PC-3 (cell line): Measurements from ENCODE around the gene PLEKHO2. TPM values are rescaled to one million over a fixed set of nuclear protein-coding genes. Genes with fewer than 3 reads are reported as not detected.

Experiments used
- ATAC-seq: fragments of 200-7000 bp; cut with Tn5 transposase; 2 replicates; pipeline ENCODE4 v1.9.1; 2020; ENCODE audit warnings: mild to moderate bottlenecking, moderate library complexity
- BruUV-seq: library from RNA; stranded (reverse); fragments of 400-500 nt; replicated peaks from 2 replicates; lab custom pipeline; 2021; lab: Mats Ljungman, UMichigan
- CTCF ChIA-PET: fragments of 300-600 bp; sonication (Branson Sonifier 250); formaldehyde crosslinking; loops from one replicate; lab custom pipeline; 2022; ENCODE audit warnings: antibody characterized with exemption; lab: Charles Lee
- POLR2A ChIA-PET: fragments of 300-600 bp; sonication (Branson Sonifier 250); formaldehyde crosslinking; loops from one replicate; lab custom pipeline; 2022; ENCODE audit warnings: antibody characterized with exemption; ENCODE audit not compliant: unreplicated experiment; lab: Charles Lee
- DNase-seq: peaks from one replicate; pipeline ENCODE4 v3.0.0-alpha.2; 2015
- H2AFZ ChIP-seq: fragments of 300-600 bp; sonication (generic); 2 replicates; pipeline ENCODE4 v1.6.0; 2016; ENCODE audit warnings: antibody characterized with exemption, low read length
- H3F3A ChIP-seq: fragments of 300-600 bp; sonication (generic); one replicate; pipeline ENCODE4 v1.6.0; 2017; ENCODE audit warnings: antibody characterized with exemption, low read length, control low read depth, mild to moderate bottlenecking; ENCODE audit not compliant: unreplicated experiment
- H3K27ac ChIP-seq: fragments of 300-600 bp; sonication (generic); 2 replicates; pipeline ENCODE4 v1.5.1; 2016; ENCODE audit warnings: mild to moderate bottlenecking, low read length
- H3K27me3 ChIP-seq: fragments of 300-600 bp; sonication (generic); 2 replicates; pipeline ENCODE4 v1.6.1; 2016; ENCODE audit warnings: low read length, mixed read lengths
- H3K36me3 ChIP-seq: fragments of 300-600 bp; sonication (generic); 2 replicates; pipeline ENCODE4 v1.6.1; 2016; ENCODE audit warnings: low read depth, mixed run types, low read length, mixed read lengths
- H3K4me1 ChIP-seq: fragments of 300-600 bp; sonication (generic); 2 replicates; pipeline ENCODE4 v1.5.1; 2016; ENCODE audit warnings: low read length; ENCODE audit not compliant: insufficient read depth
- H3K4me2 ChIP-seq: fragments of 300-600 bp; sonication (generic); 2 replicates; pipeline ENCODE4 v1.6.0; 2016; ENCODE audit warnings: low read length
- H3K4me3 ChIP-seq: fragments of 300-600 bp; sonication (generic); 2 replicates; pipeline ENCODE4 v1.5.1; 2016; ENCODE audit warnings: mild to moderate bottlenecking, low read length, mixed read lengths
- H3K79me2 ChIP-seq: fragments of 300-600 bp; sonication (generic); 2 replicates; pipeline ENCODE4 v1.6.1; 2017; ENCODE audit warnings: low read length, mixed read lengths
- H3K9ac ChIP-seq: fragments of 300-600 bp; sonication (generic); 2 replicates; pipeline ENCODE4 v1.6.0; 2016; ENCODE audit warnings: mild to moderate bottlenecking, low read length
- H3K9me2 ChIP-seq: fragments of 300-600 bp; sonication (generic); replicated peaks from 2 replicates; pipeline ENCODE4 v1.6.1; 2016; ENCODE audit warnings: mixed run types, low read length, mixed read lengths
- H3K9me3 ChIP-seq: fragments of 300-600 bp; sonication (generic); 2 replicates; pipeline ENCODE4 v1.6.1; 2016; ENCODE audit warnings: low read length, mixed read lengths
- H4K20me1 ChIP-seq: fragments of 300-600 bp; sonication (generic); 2 replicates; pipeline ENCODE4 v1.6.1; 2016; ENCODE audit warnings: low read length, mixed read lengths
- CTCF ChIP-seq: fragments of 300-600 bp; sonication (generic); conservative IDR thresholded peaks from 2 replicates; pipeline ENCODE4 v1.5.1; 2017; ENCODE audit warnings: antibody characterized with exemption, low read depth, mild to moderate bottlenecking, low read length
- EZH2 ChIP-seq: fragments of 300-600 bp; sonication (generic); IDR thresholded peaks from one replicate; pipeline ENCODE4 v1.6.1; 2017; ENCODE audit warnings: antibody characterized with exemption, mild to moderate bottlenecking, low read length; ENCODE audit not compliant: unreplicated experiment
- EZH2phosphoT487 ChIP-seq: fragments of 300-600 bp; sonication (generic); IDR thresholded peaks from 2 replicates; pipeline ENCODE4 v1.6.1; 2018; ENCODE audit warnings: mild to moderate bottlenecking, antibody characterized with exemption, low read length, borderline replicate concordance
- intact Hi-C: fragments of 100-400 bp; cut with micrococcal nuclease; formaldehyde crosslinking; loops from 2 replicates; pipeline ENCODE4 v1.9.0; 2023
- total RNA-seq: library from RNA; depleted of rRNA; stranded (reverse); fragments of >200 nt; gene quantifications from 2 replicates; pipeline ENCODE4 v1.2.3, GENCODE V29; 2014

Gene PLEKHO2
- total RNA-seq, 1 experiment from 2014 or later, result 4.3 TPM

GRCh38 chr15:64847016-64847415 lies 5.3 kb downstream of the PLEKHO2 start:
- H3K79me2 ChIP-seq, result no peaks in the 10 kb centered on the region; the same call in 1 of the 2 replicates
- ATAC-seq (no peak), DNase-seq (no peak)
- no peak overlapping the region for H3K4me3 ChIP-seq
- no peak for TF ChIP-seq EZH2
- TF ChIP-seq EZH2phosphoT487, result no peak
- no peak for TF ChIP-seq CTCF
- no TSS peak for BruUV-seq
- H3K9me3 ChIP-seq, result no peaks in the 10 kb centered on the region
- POLR2A ChIA-PET, result no interaction called here
- H3K4me1 ChIP-seq, result peaks cover 9% of the 10 kb centered on the region; the same call in 1 of the 2 replicates
- no peaks in the 10 kb centered on the region for H3K27me3 ChIP-seq
- no peak overlapping the region for H3K27ac ChIP-seq
- no peaks in the 10 kb centered on the region for H3K9me2 ChIP-seq
- no peak overlapping the region for H3K9ac ChIP-seq
- CTCF ChIA-PET, result no interaction called here
- H4K20me1 ChIP-seq, result no peaks in the 10 kb centered on the region
- H3K4me2 ChIP-seq, result no peak overlapping the region
- H3F3A ChIP-seq, result no peaks in the 10 kb centered on the region
- intact Hi-C loops, result no loop called here
- H2AFZ ChIP-seq, result no peak overlapping the region
- no peaks in the 10 kb centered on the region for H3K36me3 ChIP-seq

DNA sequence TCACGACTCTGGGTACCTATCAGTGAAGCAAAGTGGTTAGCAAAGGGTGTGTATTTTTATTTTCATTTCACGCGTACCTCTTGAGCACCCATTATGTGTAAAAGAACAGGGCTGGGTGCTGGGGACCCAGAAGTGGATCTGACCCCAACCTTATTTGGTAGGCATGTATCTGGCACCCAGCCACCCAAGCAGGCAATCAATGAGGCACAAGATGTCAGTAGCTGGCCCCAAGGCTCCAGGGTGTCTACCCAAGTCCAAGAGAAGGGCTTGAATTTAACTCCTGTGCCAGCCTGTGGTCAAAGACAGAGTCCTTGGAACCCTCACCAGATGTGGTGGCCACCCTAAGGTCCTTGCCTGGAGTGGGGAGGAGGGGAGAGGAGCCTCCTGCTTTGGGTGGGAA lies 5.7 kb downstream of the PLEKHO2 start:
- H3K36me3 ChIP-seq, result no peaks in the 10 kb centered on the region
- H3K4me1 ChIP-seq, result peaks cover 8% of the 10 kb centered on the region; the same call in 1 of the 2 replicates
- no peaks in the 10 kb centered on the region for H3F3A ChIP-seq
- no peaks in the 10 kb centered on the region; the same call in 1 of the 2 replicates for H3K79me2 ChIP-seq
- ChIA-PET CTCF (no interaction called here), POLR2A (no interaction called here)
- no peaks in the 10 kb centered on the region for H3K9me3 ChIP-seq
- H2AFZ ChIP-seq, result no peak overlapping the region
- no peak for DNase-seq
- intact Hi-C loops, result no loop called here
- BruUV-seq, result no TSS peak
- H3K9me2 ChIP-seq, result no peaks in the 10 kb centered on the region
- no peak for TF ChIP-seq CTCF
- no peak for TF ChIP-seq EZH2phosphoT487
- TF ChIP-seq EZH2, result no peak
- H3K9ac ChIP-seq, result no peak overlapping the region
- no peak overlapping the region for H3K4me3 ChIP-seq
- H4K20me1 ChIP-seq, result no peaks in the 10 kb centered on the region
- H3K27me3 ChIP-seq, result no peaks in the 10 kb centered on the region
- no peak for ATAC-seq
- H3K27ac ChIP-seq, result no peak overlapping the region
- H3K4me2 ChIP-seq, result no peak overlapping the region

GRCh38 chr15:64847876-64848716 lies 6.4 kb downstream of the PLEKHO2 start:
- Histone ChIP-seq H3K79me2 (no peaks in the 10 kb centered on the region), H4K20me1 (no peaks in the 10 kb centered on the region), H3F3A (no peaks in the 10 kb centered on the region), H3K9me3 (no peaks in the 10 kb centered on the region), H3K9me2 (no peaks in the 10 kb centered on the region), H2AFZ (no peak overlapping the region), H3K4me3 (no peak overlapping the region), H3K27me3 (no peaks in the 10 kb centered on the region), H3K4me1 (peaks cover 2% of the 10 kb centered on the region; the same call in 1 of the 2 replicates), H3K27ac (no peak overlapping the region), H3K9ac (no peak overlapping the region), H3K36me3 (no peaks in the 10 kb centered on the region), H3K4me2 (no peak overlapping the region)
- BruUV-seq, result no TSS peak
- no peak for ATAC-seq
- no peak for TF ChIP-seq CTCF
- no peak for TF ChIP-seq EZH2phosphoT487
- no peak for TF ChIP-seq EZH2
- DNase-seq, result no peak
- intact Hi-C loops, result no loop called here
- CTCF ChIA-PET, result no interaction called here
- POLR2A ChIA-PET, result no interaction called here
